A673 (cell line): Measurements from ENCODE around the gene VEGFB. TPM values are rescaled to one million over a fixed set of nuclear protein-coding genes. Genes with fewer than 3 reads are reported as not detected.
A peak's percentile ranks its signal among the peaks of the same experiment; 100 is the strongest.

ENCODE experiments used
- BruUV-seq: library from RNA; stranded (reverse); fragments of 400-500 nt; replicated peaks from 2 replicates; lab custom pipeline; 2021; lab: Mats Ljungman, UMichigan
- CTCF ChIA-PET: fragments of 300-600 bp; sonication (Branson Sonifier 250); formaldehyde crosslinking; loops from one replicate; lab custom pipeline; 2022; ENCODE audit warnings: antibody characterized with exemption; lab: Charles Lee
- POLR2A ChIA-PET: fragments of 300-600 bp; sonication (Branson Sonifier 250); formaldehyde crosslinking; loops from one replicate; lab custom pipeline; 2022; ENCODE audit warnings: antibody characterized with exemption; ENCODE audit not compliant: low non-redundant PET; lab: Charles Lee
- DNase-seq: peaks from one replicate; pipeline ENCODE4 v3.0.0-alpha.2; 2015; ENCODE audit warnings: low spot score
- H3K27ac ChIP-seq: fragments of 200-600 bp; sonication (generic); 2 replicates; pipeline ENCODE4 v1.5.1; 2016; ENCODE audit warnings: mixed run types, low read depth, mild to moderate bottlenecking, mixed read lengths, antibody characterized with exemption, low read length; ENCODE audit not compliant: poor library complexity, severe bottlenecking
- H3K27me3 ChIP-seq: fragments of 200-600 bp; sonication (generic); replicated peaks from 2 replicates; pipeline ENCODE4 v1.6.1; 2017; ENCODE audit warnings: mixed run types, low read depth, mild to moderate bottlenecking, mixed read lengths, antibody characterized with exemption, low read length; ENCODE audit not compliant: insufficient read depth, poor library complexity
- H3K36me3 ChIP-seq: fragments of 200-600 bp; sonication (generic); 2 replicates; pipeline ENCODE4 v1.6.1; 2016; ENCODE audit warnings: mixed run types, mild to moderate bottlenecking, mixed read lengths, antibody characterized with exemption, low read length; ENCODE audit not compliant: insufficient read depth, poor library complexity, severe bottlenecking
- H3K4me1 ChIP-seq: fragments of 200-600 bp; sonication (generic); 2 replicates; pipeline ENCODE4 v1.6.1; 2017; ENCODE audit warnings: mixed run types, mild to moderate bottlenecking, mixed read lengths, antibody characterized with exemption, low read length; ENCODE audit not compliant: insufficient read depth, poor library complexity, severe bottlenecking
- H3K4me3 ChIP-seq: fragments of 200-600 bp; sonication (generic); 2 replicates; pipeline ENCODE4 v1.5.1; 2016; ENCODE audit warnings: low read depth, mixed run types, mild to moderate bottlenecking, mixed read lengths, low read length; ENCODE audit not compliant: poor library complexity, severe bottlenecking
- H3K9me3 ChIP-seq: fragments of 200-600 bp; sonication (generic); 2 replicates; pipeline ENCODE4 v1.6.1; 2016; ENCODE audit warnings: mixed run types, low read depth, mild to moderate bottlenecking, mixed read lengths, antibody characterized with exemption, low read length; ENCODE audit not compliant: poor library complexity, severe bottlenecking
- EZH2 ChIP-seq: fragments of 200-600 bp; sonication (generic); IDR thresholded peaks from 2 replicates; pipeline ENCODE4 v1.6.1; 2017; ENCODE audit warnings: borderline replicate concordance, low read depth, mild to moderate bottlenecking, mixed read lengths, antibody characterized with exemption, low read length; ENCODE audit not compliant: poor library complexity, severe bottlenecking
- intact Hi-C: fragments of 100-400 bp; cut with micrococcal nuclease; formaldehyde crosslinking; loops from one replicate; pipeline ENCODE4 v1.10.0; 2022; ENCODE audit not compliant: unreplicated experiment
- total RNA-seq: library from RNA; stranded (reverse); gene quantifications from 2 replicates; pipeline ENCODE4 v1.2.3, GENCODE V29; 2021
- TF ChIP-seq, protein P1 (sequence below): fragments of 300-800, 200-600 bp; sonication (generic); conservative IDR thresholded peaks from 2 replicates; pipeline ENCODE4 v1.5.1; 2017; ENCODE audit warnings: low read depth, mild to moderate bottlenecking, antibody characterized with exemption, low read length, moderate library complexity, mixed read lengths

VEGFB gene
- total RNA-seq, 1 experiment from 2014 or later = 93.3 TPM

DNA sequence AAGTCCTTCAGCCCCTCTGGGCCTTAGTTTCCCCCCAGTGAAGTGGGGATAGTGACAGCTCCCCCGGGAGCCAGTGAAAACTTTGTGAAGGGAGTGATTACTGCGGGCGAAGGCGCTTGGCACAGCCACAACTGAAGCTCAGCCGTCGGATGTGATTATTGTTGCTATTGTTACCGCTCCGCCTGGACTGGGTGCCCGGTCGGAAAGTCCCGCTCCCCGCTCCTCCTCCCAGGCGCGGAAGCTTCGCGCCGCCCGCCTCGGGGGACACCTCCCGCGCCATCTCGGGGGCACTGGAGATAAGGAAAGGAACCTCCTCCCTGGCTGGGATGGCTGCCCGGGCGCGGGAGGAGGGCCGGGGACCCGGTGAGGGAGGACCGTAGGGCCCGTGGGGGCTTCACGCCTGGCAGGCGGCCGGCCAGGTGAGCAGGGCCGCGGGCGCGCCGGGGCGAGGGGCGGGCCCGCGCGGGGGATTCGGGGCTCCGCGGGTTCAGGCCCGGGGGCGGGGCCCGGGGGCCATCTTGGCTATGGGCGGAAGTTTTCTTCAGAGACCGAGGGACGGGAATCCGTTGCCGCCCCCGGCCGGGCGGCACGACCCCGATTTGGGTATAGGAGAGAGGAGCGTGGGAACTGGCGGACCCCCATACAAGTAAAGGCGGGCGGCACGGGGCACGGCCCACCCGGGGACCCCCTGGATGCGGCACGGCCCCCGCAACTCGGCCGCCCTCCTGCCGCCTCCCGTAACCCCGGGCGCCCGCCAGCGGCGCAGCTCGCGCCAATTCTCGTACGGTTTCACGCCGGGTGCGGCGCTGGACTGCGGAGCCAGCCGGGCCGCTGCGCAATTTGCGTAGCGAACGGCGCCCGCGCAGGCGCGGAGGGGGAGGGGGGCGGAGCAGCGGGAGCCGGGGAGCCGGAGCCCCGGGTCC lies 50.8 kb downstream of the VEGFB start, which contains the start of gene GPR137:
Gene GPR137, plus strand, starts transcription at position 887 of the 923 bp plus-strand sequence. CDS start 677 bp downstream, outside the sequence.
- POLR2A ChIA-PET = no interaction called here

DNA sequence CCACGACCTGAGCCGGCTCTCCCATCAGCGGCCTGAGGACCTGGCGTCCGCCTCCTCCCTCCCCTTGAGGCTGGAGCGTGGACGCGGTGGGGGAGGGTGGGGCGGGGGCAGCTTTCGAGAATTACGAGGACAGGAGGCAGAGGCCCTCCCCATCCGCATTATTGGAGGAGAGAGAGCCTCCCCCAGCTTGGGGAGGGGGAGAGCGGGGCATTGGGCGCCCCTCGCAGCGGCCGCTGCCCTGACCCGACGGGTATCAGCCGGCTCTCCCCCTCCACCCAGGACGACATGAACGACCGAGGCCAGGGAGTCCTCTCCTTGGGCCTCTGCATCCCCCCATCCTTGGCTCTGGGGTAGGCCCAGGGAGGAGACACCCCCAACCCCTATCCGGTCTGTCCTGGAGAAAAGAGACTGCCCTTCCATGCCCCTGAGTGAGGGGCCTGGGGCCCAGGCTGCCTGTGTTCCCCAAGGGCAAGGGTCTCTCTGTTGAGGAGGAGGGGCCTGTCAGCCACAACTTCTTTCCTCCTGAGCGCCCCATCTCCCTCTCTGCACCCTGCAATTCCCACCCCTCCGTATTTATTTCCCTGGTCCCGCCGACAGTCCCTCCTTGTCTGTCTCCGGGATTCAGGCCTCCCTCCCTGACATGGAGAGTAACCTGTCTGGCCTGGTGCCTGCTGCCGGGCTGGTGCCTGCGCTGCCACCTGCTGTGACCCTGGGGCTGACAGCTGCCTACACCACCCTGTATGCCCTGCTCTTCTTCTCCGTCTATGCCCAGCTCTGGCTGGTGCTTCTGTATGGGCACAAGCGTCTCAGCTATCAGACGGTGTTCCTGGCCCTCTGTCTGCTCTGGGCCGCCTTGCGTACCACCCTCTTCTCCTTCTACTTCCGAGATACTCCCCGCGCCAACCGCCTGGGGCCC lies 51.8 kb downstream of the VEGFB start:
- CTCF ChIA-PET = interaction anchor here (0.7 kb wide), 2 partner anchors 22 to 64 kb away, joined by 5 to 8 read pairs; no protein-coding TSS in a partner anchor
- POLR2A ChIA-PET = no interaction called here
- peaks cover 13% of the 10 kb centered on the region for H3K4me1 ChIP-seq
- H3K27me3 ChIP-seq = peaks cover 11% of the 10 kb centered on the region
- H3K27ac ChIP-seq = peak overlapping the region; percentile 73
- TF ChIP-seq, protein P1, sequence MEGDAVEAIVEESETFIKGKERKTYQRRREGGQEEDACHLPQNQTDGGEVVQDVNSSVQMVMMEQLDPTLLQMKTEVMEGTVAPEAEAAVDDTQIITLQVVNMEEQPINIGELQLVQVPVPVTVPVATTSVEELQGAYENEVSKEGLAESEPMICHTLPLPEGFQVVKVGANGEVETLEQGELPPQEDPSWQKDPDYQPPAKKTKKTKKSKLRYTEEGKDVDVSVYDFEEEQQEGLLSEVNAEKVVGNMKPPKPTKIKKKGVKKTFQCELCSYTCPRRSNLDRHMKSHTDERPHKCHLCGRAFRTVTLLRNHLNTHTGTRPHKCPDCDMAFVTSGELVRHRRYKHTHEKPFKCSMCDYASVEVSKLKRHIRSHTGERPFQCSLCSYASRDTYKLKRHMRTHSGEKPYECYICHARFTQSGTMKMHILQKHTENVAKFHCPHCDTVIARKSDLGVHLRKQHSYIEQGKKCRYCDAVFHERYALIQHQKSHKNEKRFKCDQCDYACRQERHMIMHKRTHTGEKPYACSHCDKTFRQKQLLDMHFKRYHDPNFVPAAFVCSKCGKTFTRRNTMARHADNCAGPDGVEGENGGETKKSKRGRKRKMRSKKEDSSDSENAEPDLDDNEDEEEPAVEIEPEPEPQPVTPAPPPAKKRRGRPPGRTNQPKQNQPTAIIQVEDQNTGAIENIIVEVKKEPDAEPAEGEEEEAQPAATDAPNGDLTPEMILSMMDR = no peak
- no peak for TF ChIP-seq EZH2
- intact Hi-C loops = loop anchor here (2.0 kb wide), 1 partner anchor 15 kb away; no protein-coding TSS in a partner anchor
- peak overlapping the region; percentile 87 for H3K4me3 ChIP-seq
- BruUV-seq = no TSS peak
- DNase-seq = no peak
- no peaks in the 10 kb centered on the region for H3K9me3 ChIP-seq
- peaks cover 6% of the 10 kb centered on the region for H3K36me3 ChIP-seq

More for the DNA sequence above, 50.8 kb downstream of the VEGFB start, which contains the start of gene GPR137:
- DNase-seq = peak; percentile 92
- Histone ChIP-seq H3K9me3 (no peaks in the 10 kb centered on the region), H3K4me1 (peaks cover 13% of the 10 kb centered on the region), H3K27me3 (peaks cover 2% of the 10 kb centered on the region), H3K4me3 (peak within 1 kb of the TSS; percentile 87), H3K36me3 (peaks cover 6% of the 10 kb centered on the region), H3K27ac (peak within 1 kb of the TSS; percentile 73)
- BruUV-seq = TSS peak; percentile 50
- CTCF ChIA-PET = interaction anchor here (0.7 to 1.6 kb wide), 3 partner anchors 14 to 65 kb away, joined by 3 to 8 read pairs (median 7); no protein-coding TSS in a partner anchor
- TF ChIP-seq, protein P1 = no peak
- TF ChIP-seq EZH2 = no peak
- intact Hi-C loops = loop anchor here (2.0 kb wide), 1 partner anchor 14 kb away; no protein-coding TSS in a partner anchor

DNA sequence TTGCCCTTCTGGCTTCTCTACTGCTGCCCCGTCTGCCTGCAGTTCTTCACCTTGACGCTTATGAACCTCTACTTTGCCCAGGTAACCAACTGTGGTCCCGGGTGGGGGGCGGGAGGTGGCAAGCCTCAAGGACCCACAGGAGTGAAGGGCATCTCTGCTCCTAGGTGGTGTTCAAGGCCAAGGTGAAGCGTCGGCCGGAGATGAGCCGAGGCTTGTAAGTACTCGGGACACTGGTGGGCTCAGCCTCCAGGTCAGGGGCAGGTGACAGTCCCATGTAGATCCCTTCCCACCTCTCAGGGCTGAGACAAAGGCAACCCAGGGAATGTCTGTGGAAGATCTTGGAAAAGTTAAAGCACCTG lies 52.4 kb downstream of the VEGFB start:
- Histone ChIP-seq H3K4me3 (peak overlapping the region; percentile 87), H3K27ac (no peak overlapping the region)

More for the DNA sequence above, 52.4 kb downstream of the VEGFB start:
- H3K4me1 ChIP-seq = peaks cover 16% of the 10 kb centered on the region
- peaks cover 18% of the 10 kb centered on the region for H3K27me3 ChIP-seq
- no TSS peak for BruUV-seq
- H3K36me3 ChIP-seq = peaks cover 6% of the 10 kb centered on the region
- CTCF ChIA-PET = interaction anchor here (0.9 kb wide), 1 partner anchor 14 kb away, joined by 4 read pairs; no protein-coding TSS in a partner anchor
- no peaks in the 10 kb centered on the region for H3K9me3 ChIP-seq
- POLR2A ChIA-PET = no interaction called here
- intact Hi-C loops = no loop called here
- DNase-seq = no peak
- TF ChIP-seq, protein P1 = no peak
- TF ChIP-seq EZH2 = no peak
